Upper lobe of right lung (tissue), 1 donor: ENCODE results near the gene CACNB4. TPM values are rescaled to one million over a fixed set of nuclear protein-coding genes. Genes with fewer than 3 reads are reported as not detected.

ENCODE experiments used
- ATAC-seq: fragments of 200-7000 bp; cut with Tn5 transposase; one replicate; pipeline ENCODE4 v1.9.1; 2020; ENCODE audit warnings: mild to moderate bottlenecking, moderate library complexity
- DNase-seq: peaks from one replicate; pipeline ENCODE4 v3.0.0-alpha.2; 2020
- H3K27ac ChIP-seq: fragments of 200-600 bp; one replicate; pipeline ENCODE4 v1.8.0; 2022
- H3K27me3 ChIP-seq: fragments of 200-600 bp; one replicate; pipeline ENCODE4 v1.8.0; 2022; ENCODE audit warnings: mild to moderate bottlenecking
- H3K36me3 ChIP-seq: fragments of 200-600 bp; one replicate; pipeline ENCODE4 v1.8.0; 2022
- H3K4me1 ChIP-seq: fragments of 200-600 bp; one replicate; pipeline ENCODE4 v1.8.0; 2022
- H3K4me3 ChIP-seq: fragments of 200-600 bp; one replicate; pipeline ENCODE4 v1.8.0; 2022; ENCODE audit warnings: mild to moderate bottlenecking
- H3K9me3 ChIP-seq: fragments of 200-600 bp; one replicate; pipeline ENCODE4 v1.8.0; 2022
- CTCF ChIP-seq: fragments of 200-600 bp; IDR thresholded peaks from one replicate; pipeline ENCODE4 v1.8.0; 2022; ENCODE audit warnings: antibody characterized with exemption
- intact Hi-C: fragments of 100-400 bp; cut with DNase I; formaldehyde crosslinking; loops from one replicate; pipeline ENCODE4 v1.11.0; 2022
- total RNA-seq: library from RNA; stranded (reverse); fragmentation: NEBNext Ultra II Directional; extraction: Animal tissue kit (Norgen Biotek cat#: 25700); gene quantifications from one replicate; pipeline ENCODE4 v1.2.1, GENCODE V29; 2021
- donor health status: DM: no; HTN: yes; CAD: no; lungs with severe emphysema.

CACNB4 gene
- total RNA-seq, 1 donor from 2014 or later, result 15.3 TPM

- Histone ChIP-seq H3K4me3 (no peak overlapping the region), H3K4me1 (peaks cover 12% of the 10 kb centered on the region), H3K36me3 (no peaks in the 10 kb centered on the region), H3K27ac (no peak overlapping the region), H3K27me3 (peaks cover 19% of the 10 kb centered on the region), H3K9me3 (no peaks in the 10 kb centered on the region)
- DNase-seq, result no peak
- no peak for ATAC-seq
- TF ChIP-seq CTCF, result no peak
- intact Hi-C loops, result no loop called here
These were observed 4.4 kb upstream of the CACNB4 start for GRCh38 chr2:152103271-152103670.

- no peak overlapping the region for H3K27ac ChIP-seq
- no peaks in the 10 kb centered on the region for H3K9me3 ChIP-seq
- no peak for TF ChIP-seq CTCF
- no peak overlapping the region for H3K4me3 ChIP-seq
- intact Hi-C loops, result no loop called here
- H3K27me3 ChIP-seq, result peaks cover 19% of the 10 kb centered on the region
- ATAC-seq (no peak), DNase-seq (no peak)
- peaks cover 12% of the 10 kb centered on the region for H3K4me1 ChIP-seq
- no peaks in the 10 kb centered on the region for H3K36me3 ChIP-seq
These were observed 2.1 kb upstream of the CACNB4 start for GRCh38 chr2:152100961-152101360.

- no peaks in the 10 kb centered on the region for H3K36me3 ChIP-seq
These were observed 665 bp upstream of the CACNB4 start for GRCh38 chr2:152099367-152100050.

GRCh38 chr2:152097801-152098495, 896 bp downstream of the CACNB4 start:
- intact Hi-C loops, result no loop called here
- Histone ChIP-seq H3K4me1 (peaks cover 12% of the 10 kb centered on the region), H3K9me3 (no peaks in the 10 kb centered on the region), H3K4me3 (peak overlapping the region; percentile 60), H3K27ac (peak overlapping the region; percentile 24), H3K27me3 (peaks cover 19% of the 10 kb centered on the region), H3K36me3 (no peaks in the 10 kb centered on the region)
- TF ChIP-seq CTCF, result no peak
- DNase-seq (peak; percentile 75), ATAC-seq (peak; percentile 78)

More at GRCh38 chr2:152099367-152100050, 665 bp upstream of the CACNB4 start:
- Histone ChIP-seq H3K27me3 (peaks cover 19% of the 10 kb centered on the region), H3K4me1 (peaks cover 12% of the 10 kb centered on the region), H3K27ac (no peak overlapping the region), H3K9me3 (no peaks in the 10 kb centered on the region), H3K4me3 (peak overlapping the region; percentile 60)
- DNase-seq, result no peak
- peak; percentile 52 for ATAC-seq
- TF ChIP-seq CTCF, result no peak
- intact Hi-C loops, result no loop called here

- H3K9me3 ChIP-seq, result no peaks in the 10 kb centered on the region
- peak overlapping the region; percentile 24 for H3K27ac ChIP-seq
- TF ChIP-seq CTCF, result no peak
- no peak for DNase-seq
- peak overlapping the region; percentile 60 for H3K4me3 ChIP-seq
- peaks cover 12% of the 10 kb centered on the region for H3K4me1 ChIP-seq
- intact Hi-C loops, result no loop called here
- ATAC-seq, result peak; percentile 29
- peaks cover 19% of the 10 kb centered on the region for H3K27me3 ChIP-seq
- no peaks in the 10 kb centered on the region for H3K36me3 ChIP-seq
These were observed 1.5 kb downstream of the CACNB4 start for GRCh38 chr2:152097290-152097800.
